ENCODE data around the gene FCRLA.
A peak's percentile ranks its signal among the peaks of the same experiment; 100 is the strongest.
"Not testable (repeated sequence)": the region's sequence is repeated elsewhere in the genome, so short reads cannot be mapped to it uniquely, and the experiment has no call there.

FCRLA gene

DNA sequence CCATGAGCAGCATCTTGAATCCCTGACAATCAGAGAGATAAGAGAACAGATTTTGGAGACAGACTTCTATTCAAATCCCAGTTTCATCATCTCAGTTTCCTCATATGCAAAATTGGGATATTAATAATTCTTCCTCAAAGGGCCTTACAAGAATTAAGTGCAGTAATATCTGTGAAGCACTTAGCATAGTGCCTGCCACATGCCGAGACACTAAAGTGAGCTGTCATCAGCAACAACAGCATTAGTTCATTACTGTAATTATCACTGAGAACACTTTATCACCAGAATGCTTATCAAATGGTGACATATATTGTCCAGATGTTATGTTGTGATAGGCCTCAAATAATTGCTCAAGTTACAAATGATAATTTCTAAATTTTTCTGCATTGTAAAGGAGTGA lies 13.4 kb downstream of the FCRLA start:
- H3K4me3 ChIP-seq (ENCODE audit: low read length) = no peak overlapping the region
- no peak for DNase-seq (ENCODE audit: low read depth)
- TF ChIP-seq, protein P1, sequence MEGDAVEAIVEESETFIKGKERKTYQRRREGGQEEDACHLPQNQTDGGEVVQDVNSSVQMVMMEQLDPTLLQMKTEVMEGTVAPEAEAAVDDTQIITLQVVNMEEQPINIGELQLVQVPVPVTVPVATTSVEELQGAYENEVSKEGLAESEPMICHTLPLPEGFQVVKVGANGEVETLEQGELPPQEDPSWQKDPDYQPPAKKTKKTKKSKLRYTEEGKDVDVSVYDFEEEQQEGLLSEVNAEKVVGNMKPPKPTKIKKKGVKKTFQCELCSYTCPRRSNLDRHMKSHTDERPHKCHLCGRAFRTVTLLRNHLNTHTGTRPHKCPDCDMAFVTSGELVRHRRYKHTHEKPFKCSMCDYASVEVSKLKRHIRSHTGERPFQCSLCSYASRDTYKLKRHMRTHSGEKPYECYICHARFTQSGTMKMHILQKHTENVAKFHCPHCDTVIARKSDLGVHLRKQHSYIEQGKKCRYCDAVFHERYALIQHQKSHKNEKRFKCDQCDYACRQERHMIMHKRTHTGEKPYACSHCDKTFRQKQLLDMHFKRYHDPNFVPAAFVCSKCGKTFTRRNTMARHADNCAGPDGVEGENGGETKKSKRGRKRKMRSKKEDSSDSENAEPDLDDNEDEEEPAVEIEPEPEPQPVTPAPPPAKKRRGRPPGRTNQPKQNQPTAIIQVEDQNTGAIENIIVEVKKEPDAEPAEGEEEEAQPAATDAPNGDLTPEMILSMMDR (IDR thresholded peaks at IDR 0.05; ENCODE audit: insufficient read depth, low read depth, low read length, missing control alignments) = no peak

- no peak for DNase-seq (ENCODE audit: low read depth)
- TF ChIP-seq, protein P1 (IDR thresholded peaks at IDR 0.05; ENCODE audit: insufficient read depth, low read depth, low read length, missing control alignments) = no peak
- no peak within 1 kb of the TSS for H3K4me3 ChIP-seq (ENCODE audit: low read length)
These were observed 14.1 kb downstream of the FCRLA start, which contains the start of gene FCRLB for GRCh38 chr1:161720956-161721737. Gene FCRLB, plus strand, starts transcription at chr1:161721544. Its CDS starts 1,129 bp downstream, at chr1:161722673.

DNA sequence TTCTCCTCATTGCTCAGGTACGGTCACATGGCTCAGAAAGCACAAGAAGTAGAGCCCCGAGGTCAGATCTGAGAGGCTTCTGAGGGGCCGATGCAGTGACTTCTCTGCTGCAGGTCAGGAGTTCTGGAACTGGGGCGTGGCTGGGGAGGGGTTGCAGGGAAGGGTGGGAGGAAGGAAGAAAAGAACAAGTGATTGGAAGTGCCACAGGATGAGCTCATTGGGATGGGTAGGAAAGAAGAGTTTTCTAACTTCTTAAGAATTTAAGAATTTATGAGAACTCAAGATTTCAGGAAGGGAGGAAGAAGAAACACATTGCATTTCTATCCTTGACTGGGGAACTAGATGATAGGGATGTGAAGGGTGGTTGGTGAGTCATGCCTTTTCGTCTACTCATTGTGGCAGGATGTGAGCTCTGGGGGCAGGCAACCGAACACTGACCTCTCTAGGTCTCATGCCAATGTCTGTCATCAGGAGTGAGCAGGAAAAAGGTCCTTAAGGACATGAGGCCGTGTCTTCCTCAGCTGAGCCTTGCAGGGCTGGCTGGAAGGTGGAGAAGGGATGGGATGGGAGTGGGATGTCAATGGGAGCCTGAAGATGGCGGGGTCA lies 14.8 kb downstream of the FCRLA start:
- H3K4me3 ChIP-seq (ENCODE audit: low read length) = no peak overlapping the region
- peak; percentile 51 for DNase-seq (ENCODE audit: low read depth)

DNA sequence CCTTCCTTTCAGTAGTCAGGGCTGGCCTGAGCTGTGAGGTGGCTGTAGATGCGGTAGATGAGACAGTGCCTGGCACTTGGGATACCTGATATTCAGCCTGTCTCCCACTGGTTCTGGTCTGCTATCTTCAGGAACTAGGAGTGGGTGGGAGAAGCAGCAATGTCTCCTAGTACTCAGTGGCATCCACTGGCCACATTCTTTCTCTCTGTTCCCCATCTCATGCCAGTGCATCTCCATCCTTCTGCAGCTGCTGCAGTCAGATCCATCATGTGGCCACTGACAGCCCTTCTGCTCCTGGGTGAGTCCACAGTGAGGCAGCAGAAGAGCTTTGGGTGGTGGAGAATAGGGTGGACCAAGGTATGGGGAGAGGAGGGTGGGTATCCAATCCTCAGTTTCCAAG lies 15.4 kb downstream of the FCRLA start:
- TF ChIP-seq, protein P1 (IDR thresholded peaks at IDR 0.05; ENCODE audit: insufficient read depth, low read depth, low read length, missing control alignments) = no peak
- no peak for DNase-seq (ENCODE audit: low read depth)
- no peak overlapping the region for H3K4me3 ChIP-seq (ENCODE audit: low read length)

More for the DNA sequence above, 14.8 kb downstream of the FCRLA start:
- TF ChIP-seq, protein P1 (IDR thresholded peaks at IDR 0.05; ENCODE audit: insufficient read depth, low read depth, low read length, missing control alignments) = no peak

GRCh38 chr1:161723459-161724141 lies 16.6 kb downstream of the FCRLA start:
- DNase-seq (ENCODE audit: low read depth) = peak; percentile 77
- TF ChIP-seq, protein P1 (IDR thresholded peaks at IDR 0.05; ENCODE audit: insufficient read depth, low read depth, low read length, missing control alignments) = no peak
- H3K4me3 ChIP-seq (ENCODE audit: low read length) = no peak overlapping the region

DNA sequence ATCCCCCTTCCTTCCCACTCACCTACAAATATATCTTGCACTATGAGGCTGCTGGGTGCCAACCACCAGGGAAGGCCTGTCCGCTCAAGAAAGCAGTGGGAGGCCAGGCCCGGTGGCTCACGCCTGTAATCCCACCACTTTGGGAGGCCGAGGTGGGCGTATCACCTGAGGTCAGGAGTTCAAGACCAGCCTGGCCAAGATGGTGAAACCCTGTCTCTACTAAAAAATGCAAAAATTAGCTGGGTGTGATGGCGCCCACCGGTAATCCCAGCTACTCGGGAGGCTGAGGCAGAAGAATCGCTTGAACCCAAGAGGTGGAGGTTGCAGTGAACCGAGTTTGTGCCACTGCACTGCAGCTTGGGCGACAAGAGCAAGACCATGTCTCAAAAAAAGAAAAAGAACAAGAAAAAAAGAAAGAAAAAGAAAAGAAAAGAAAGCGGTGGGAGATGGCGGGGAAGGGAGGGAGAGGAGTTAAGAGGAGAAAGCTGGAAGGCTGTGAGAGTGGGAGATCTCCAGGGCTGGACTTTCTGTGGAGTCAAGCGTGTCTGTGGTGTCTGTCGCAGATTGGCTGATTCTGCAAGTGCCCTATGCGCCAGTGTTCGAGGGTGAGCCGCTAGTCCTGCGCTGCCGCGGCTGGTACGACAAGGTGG lies 18.4 kb downstream of the FCRLA start:
- peak overlapping the region; percentile 63 for H3K4me3 ChIP-seq (ENCODE audit: low read length)

More for the DNA sequence above, 18.4 kb downstream of the FCRLA start:
- not testable (repeated sequence) for DNase-seq (ENCODE audit: low read depth)
